WTC11 (cell line): ENCODE results near the gene SALL1. TPM values are rescaled to one million over a fixed set of nuclear protein-coding genes. Genes with fewer than 3 reads are reported as not detected.

Source experiments
- ATAC-seq: fragments of 200-7000 bp; cut with Tn5 transposase; 2 replicates; pipeline ENCODE4 v1.10.0; 2021; ENCODE audit warnings: mild to moderate bottlenecking, moderate library complexity
- CTCF ChIA-PET: fragments of 300-600 bp; sonication (Branson Sonifier 250); formaldehyde crosslinking; loops from one replicate; lab custom pipeline; 2021; ENCODE audit warnings: antibody characterized with exemption; lab: Charles Lee
- POLR2A ChIA-PET: fragments of 350-600 bp; sonication (Branson Sonifier 250); formaldehyde crosslinking; loops from one replicate; lab custom pipeline; 2021; ENCODE audit warnings: antibody characterized with exemption; lab: Charles Lee
- DNase-seq: peaks from one replicate; pipeline ENCODE4 v3.0.0; 2021; ENCODE audit warnings: low spot score
- H3K27ac Mint-ChIP-seq: 2 replicates; pipeline ENCODE4 v1.8.0; 2021; ENCODE audit warnings: mixed read lengths
- H3K27me3 Mint-ChIP-seq: 2 replicates; pipeline ENCODE4 v1.8.0; 2021; ENCODE audit warnings: low read depth, mild to moderate bottlenecking, moderate library complexity, mixed read lengths
- H3K36me3 Mint-ChIP-seq: 2 replicates; pipeline ENCODE4 v1.8.0; 2021; ENCODE audit warnings: mixed read lengths
- H3K4me1 Mint-ChIP-seq: 2 replicates; pipeline ENCODE4 v1.8.0; 2022; ENCODE audit warnings: mixed read lengths
- H3K4me3 Mint-ChIP-seq: 2 replicates; pipeline ENCODE4 v1.8.0; 2021; ENCODE audit warnings: mild to moderate bottlenecking, moderate library complexity, mixed read lengths
- H3K9me3 Mint-ChIP-seq: 2 replicates; pipeline ENCODE4 v1.8.0; 2021; ENCODE audit warnings: mixed read lengths
- ELF4 ChIP-seq: sonication (generic); formaldehyde crosslinking; IDR thresholded peaks from 2 replicates; pipeline ENCODE4 v1.8.1; 2022; ENCODE audit warnings: low read depth, mild to moderate bottlenecking, moderate library complexity, missing genetic modification reagents
- IRF1 ChIP-seq: sonication (generic); formaldehyde crosslinking; IDR thresholded peaks from 2 replicates; pipeline ENCODE4 v1.8.0; 2023; ENCODE audit warnings: missing genetic modification reagents
- JAZF1 ChIP-seq: fragments of 250-450 bp; sonication (Bioruptor Pico); IDR thresholded peaks from 2 replicates; pipeline ENCODE4 v1.9.0; 2021; ENCODE audit warnings: moderate library complexity, mild to moderate bottlenecking, inconsistent platforms
- NFE2L1 ChIP-seq: sonication (generic); formaldehyde crosslinking; IDR thresholded peaks from 2 replicates; pipeline ENCODE4 v1.8.1; 2023; ENCODE audit warnings: missing genetic modification reagents
- PREB ChIP-seq: sonication (generic); formaldehyde crosslinking; IDR thresholded peaks from 2 replicates; pipeline ENCODE4 v1.8.1; 2022; ENCODE audit warnings: mild to moderate bottlenecking, missing genetic modification reagents, moderate library complexity, borderline replicate concordance
- RELA ChIP-seq: sonication (generic); formaldehyde crosslinking; IDR thresholded peaks from 2 replicates; pipeline ENCODE4 v1.8.1; 2022; ENCODE audit warnings: missing genetic modification reagents, mild to moderate bottlenecking, borderline replicate concordance
- ZBTB21 ChIP-seq: sonication (generic); formaldehyde crosslinking; IDR thresholded peaks from 2 replicates; pipeline ENCODE4 v1.8.1; 2023; ENCODE audit warnings: mild to moderate bottlenecking, missing genetic modification reagents, borderline replicate concordance
- ZNF512 ChIP-seq: sonication (generic); formaldehyde crosslinking; IDR thresholded peaks from 2 replicates; pipeline ENCODE4 v1.8.1; 2022; ENCODE audit warnings: missing genetic modification reagents, borderline replicate concordance
- total RNA-seq: library from RNA; stranded (reverse); gene quantifications from 3 replicates; pipeline ENCODE4 v1.2.3, GENCODE V29; 2021

The SALL1 gene
- total RNA-seq, 1 experiment from 2014 or later = 63.9 TPM

GRCh38 chr16:51095084-51095881, 55.8 kb downstream of the SALL1 start (continued):
- no peak for TF ChIP-seq IRF1 (CRISPR knock-in tag)

- H3K4me3 Mint-ChIP-seq = no peak overlapping the region
- H3K4me1 Mint-ChIP-seq = peaks cover 16% of the 10 kb centered on the region
- DNase-seq (no peak), ATAC-seq (no peak)
- CTCF ChIA-PET = no interaction called here
- POLR2A ChIA-PET = no interaction called here
- peaks cover 16% of the 10 kb centered on the region for H3K27me3 Mint-ChIP-seq
- H3K9me3 Mint-ChIP-seq = peaks cover 7% of the 10 kb centered on the region
- H3K36me3 Mint-ChIP-seq = no peaks in the 10 kb centered on the region
- H3K27ac Mint-ChIP-seq = no peak overlapping the region
- TF ChIP-seq NFE2L1 (CRISPR knock-in tag) (no peak), RELA (CRISPR knock-in tag) (no peak), PREB (no peak), ELF4 (CRISPR knock-in tag) (no peak), JAZF1 (CRISPR knock-in tag) (no peak), ZBTB21 (CRISPR knock-in tag) (no peak), ZNF512 (CRISPR knock-in tag) (no peak)
These were observed 57.3 kb downstream of the SALL1 start for GRCh38 chr16:51093726-51094280.
